Neural progenitor cell (in vitro differentiated cells): ENCODE data around the gene SLC11A1. TPM values are rescaled to one million over a fixed set of nuclear protein-coding genes. Genes with fewer than 3 reads are reported as not detected.

Source experiments
- DNase-seq: peaks from one replicate; pipeline ENCODE4 v3.0.0-alpha.2; 2016; ENCODE audit warnings: low spot score
- H2AFZ ChIP-seq: fragments of 200-600 bp; sonication (generic); replicated peaks from 2 replicates; pipeline ENCODE4 v1.6.1; 2016; ENCODE audit warnings: antibody characterized with exemption
- H3F3A ChIP-seq: fragments of 200-600 bp; sonication (generic); 2 replicates; pipeline ENCODE4 v1.6.1; 2016; ENCODE audit warnings: antibody characterized with exemption, low read depth
- H3K27ac ChIP-seq: fragments of 200-600 bp; sonication (generic); 2 replicates; pipeline ENCODE4 v1.5.1; 2016; ENCODE audit warnings: mild to moderate bottlenecking
- H3K27me3 ChIP-seq: fragments of 200-600 bp; sonication (generic); 2 replicates; pipeline ENCODE4 v1.6.1; 2016; ENCODE audit warnings: mild to moderate bottlenecking, moderate library complexity
- H3K36me3 ChIP-seq: fragments of 200-600 bp; sonication (generic); 2 replicates; pipeline ENCODE4 v1.5.1; 2016
- H3K4me1 ChIP-seq: fragments of 200-600 bp; sonication (generic); 2 replicates; pipeline ENCODE4 v1.6.1; 2016; ENCODE audit warnings: mixed run types
- H3K4me2 ChIP-seq: fragments of 200-600 bp; sonication (generic); 2 replicates; pipeline ENCODE4 v1.6.1; 2016
- H3K4me3 ChIP-seq: fragments of 200-600 bp; sonication (generic); 2 replicates; pipeline ENCODE4 v1.5.1; 2016
- H3K79me2 ChIP-seq: fragments of 200-600 bp; sonication (generic); 2 replicates; pipeline ENCODE4 v1.6.1; 2016; ENCODE audit warnings: low read depth
- H3K9ac ChIP-seq: fragments of 200-600 bp; sonication (generic); 2 replicates; pipeline ENCODE4 v1.6.1; 2016
- H3K9me3 ChIP-seq: fragments of 200-600 bp; sonication (generic); 2 replicates; pipeline ENCODE4 v1.5.1; 2016; ENCODE audit warnings: low read depth
- H4K20me1 ChIP-seq: fragments of 200-600 bp; sonication (generic); 2 replicates; pipeline ENCODE4 v1.6.1; 2016; ENCODE audit warnings: low read depth
- H3K27ac Mint-ChIP-seq: 3 replicates; pipeline ENCODE4 v1.8.0; 2021; ENCODE audit warnings: mixed read lengths
- H3K27me3 Mint-ChIP-seq: 2 replicates; pipeline ENCODE4 v1.8.0; 2022; ENCODE audit warnings: low read depth, mild to moderate bottlenecking, inconsistent platforms, moderate library complexity, mixed read lengths; ENCODE audit not compliant: insufficient read depth
- H3K36me3 Mint-ChIP-seq: 3 replicates; pipeline ENCODE4 v1.8.0; 2021; ENCODE audit warnings: mixed read lengths
- H3K4me1 Mint-ChIP-seq: 3 replicates; pipeline ENCODE4 v1.8.0; 2021; ENCODE audit warnings: mixed read lengths
- H3K4me3 Mint-ChIP-seq: 3 replicates; pipeline ENCODE4 v1.8.0; 2021; ENCODE audit warnings: mild to moderate bottlenecking, moderate library complexity, mixed read lengths
- H3K9me3 Mint-ChIP-seq: 3 replicates; pipeline ENCODE4 v1.8.0; 2020; ENCODE audit warnings: mixed read lengths
- CTCF ChIP-seq: fragments of 200-600 bp; sonication (generic); IDR thresholded peaks from 2 replicates; pipeline ENCODE4 v1.5.1; 2017; ENCODE audit warnings: antibody characterized with exemption, mild to moderate bottlenecking
- EZH2 ChIP-seq: fragments of 200-600 bp; sonication (generic); IDR thresholded peaks from 2 replicates; pipeline ENCODE4 v1.6.1; 2017; ENCODE audit warnings: antibody characterized with exemption, mild to moderate bottlenecking, moderate library complexity
- EZH2phosphoT487 ChIP-seq: fragments of 200-600 bp; sonication (generic); IDR thresholded peaks from 2 replicates; pipeline ENCODE4 v1.6.1; 2017; ENCODE audit warnings: antibody characterized with exemption
- total RNA-seq: library from RNA; depleted of rRNA; stranded (reverse); fragments of >200 nt; gene quantifications from 2 replicates; pipeline ENCODE4 v1.2.3, GENCODE V29; 2015; ENCODE audit warnings: low replicate concordance

Gene SLC11A1
- total RNA-seq, 1 donor from 2014 or later, result not detected

- Histone ChIP-seq H4K20me1 (no peaks in the 10 kb centered on the region), H3K9ac (no peak overlapping the region), H3K36me3 (no peaks in the 10 kb centered on the region), H3K79me2 (no peaks in the 10 kb centered on the region), H3F3A (peaks cover 26% of the 10 kb centered on the region), H3K27ac (no peak overlapping the region), H3K4me1 (peaks cover 8% of the 10 kb centered on the region), H3K4me3 (no peak overlapping the region), H3K4me2 (no peak overlapping the region), H3K9me3 (no peaks in the 10 kb centered on the region), H2AFZ (no peak overlapping the region), H3K27me3 (no peaks in the 10 kb centered on the region)
- TF ChIP-seq EZH2, result no peak
- TF ChIP-seq EZH2phosphoT487, result no peak
- TF ChIP-seq CTCF, result no peak
- Mint-ChIP-seq H3K4me3 (no peak overlapping the region), H3K9me3 (no peaks in the 10 kb centered on the region), H3K36me3 (no peaks in the 10 kb centered on the region), H3K27me3 (peaks cover 13% of the 10 kb centered on the region), H3K4me1 (peaks cover 7% of the 10 kb centered on the region), H3K27ac (no peak overlapping the region)
- DNase-seq, result no peak
These were observed 10.1 kb upstream of the SLC11A1 start for GRCh38 chr2:218371983-218372350.

GRCh38 chr2:218374795-218375194 is 7.3 kb upstream of the SLC11A1 start:
- no peak for DNase-seq
- no peak for TF ChIP-seq EZH2phosphoT487
- TF ChIP-seq CTCF, result no peak
- TF ChIP-seq EZH2, result no peak
- Histone ChIP-seq H3K4me1 (no peaks in the 10 kb centered on the region), H3K4me2 (no peak overlapping the region), H3K27me3 (no peaks in the 10 kb centered on the region), H4K20me1 (no peaks in the 10 kb centered on the region), H3K27ac (no peak overlapping the region), H3K4me3 (no peak overlapping the region), H3K9me3 (no peaks in the 10 kb centered on the region), H3K9ac (no peak overlapping the region), H2AFZ (no peak overlapping the region), H3F3A (peaks cover 2% of the 10 kb centered on the region), H3K79me2 (no peaks in the 10 kb centered on the region), H3K36me3 (no peaks in the 10 kb centered on the region)
- no peaks in the 10 kb centered on the region for H3K9me3 Mint-ChIP-seq
- H3K36me3 Mint-ChIP-seq, result no peaks in the 10 kb centered on the region
- no peak overlapping the region for H3K4me3 Mint-ChIP-seq
- no peak overlapping the region for H3K27ac Mint-ChIP-seq
- no peaks in the 10 kb centered on the region for H3K4me1 Mint-ChIP-seq
- H3K27me3 Mint-ChIP-seq, result peaks cover 4% of the 10 kb centered on the region

- H3K79me2 ChIP-seq, result no peaks in the 10 kb centered on the region
- no peak overlapping the region for H3K27ac ChIP-seq
- TF ChIP-seq CTCF (no peak), EZH2 (no peak), EZH2phosphoT487 (no peak)
- no peak overlapping the region for H3K4me2 ChIP-seq
- H3K4me3 Mint-ChIP-seq, result no peak overlapping the region
- H3K36me3 ChIP-seq, result no peaks in the 10 kb centered on the region
- no peak overlapping the region for H2AFZ ChIP-seq
- no peak for DNase-seq
- H3K27me3 Mint-ChIP-seq, result peaks cover 4% of the 10 kb centered on the region
- H4K20me1 ChIP-seq, result no peaks in the 10 kb centered on the region
- H3F3A ChIP-seq, result no peaks in the 10 kb centered on the region
- no peaks in the 10 kb centered on the region for H3K9me3 ChIP-seq
- H3K36me3 Mint-ChIP-seq, result no peaks in the 10 kb centered on the region
- no peaks in the 10 kb centered on the region for H3K4me1 ChIP-seq
- no peak overlapping the region for H3K9ac ChIP-seq
- H3K27me3 ChIP-seq, result no peaks in the 10 kb centered on the region
- H3K9me3 Mint-ChIP-seq, result no peaks in the 10 kb centered on the region
- H3K4me1 Mint-ChIP-seq, result no peaks in the 10 kb centered on the region
- H3K4me3 ChIP-seq, result no peak overlapping the region
- H3K27ac Mint-ChIP-seq, result no peak overlapping the region
These were observed 6.9 kb upstream of the SLC11A1 start for GRCh38 chr2:218375212-218375611.
